ENCODE data around the gene PVALB. TPM values are rescaled to one million over a fixed set of nuclear protein-coding genes. Genes with fewer than 3 reads are reported as not detected.

PVALB gene
- polyA plus RNA-seq, 1 of the 3 experiments (the other 2 are of a cell fraction), result not detected

DNA sequence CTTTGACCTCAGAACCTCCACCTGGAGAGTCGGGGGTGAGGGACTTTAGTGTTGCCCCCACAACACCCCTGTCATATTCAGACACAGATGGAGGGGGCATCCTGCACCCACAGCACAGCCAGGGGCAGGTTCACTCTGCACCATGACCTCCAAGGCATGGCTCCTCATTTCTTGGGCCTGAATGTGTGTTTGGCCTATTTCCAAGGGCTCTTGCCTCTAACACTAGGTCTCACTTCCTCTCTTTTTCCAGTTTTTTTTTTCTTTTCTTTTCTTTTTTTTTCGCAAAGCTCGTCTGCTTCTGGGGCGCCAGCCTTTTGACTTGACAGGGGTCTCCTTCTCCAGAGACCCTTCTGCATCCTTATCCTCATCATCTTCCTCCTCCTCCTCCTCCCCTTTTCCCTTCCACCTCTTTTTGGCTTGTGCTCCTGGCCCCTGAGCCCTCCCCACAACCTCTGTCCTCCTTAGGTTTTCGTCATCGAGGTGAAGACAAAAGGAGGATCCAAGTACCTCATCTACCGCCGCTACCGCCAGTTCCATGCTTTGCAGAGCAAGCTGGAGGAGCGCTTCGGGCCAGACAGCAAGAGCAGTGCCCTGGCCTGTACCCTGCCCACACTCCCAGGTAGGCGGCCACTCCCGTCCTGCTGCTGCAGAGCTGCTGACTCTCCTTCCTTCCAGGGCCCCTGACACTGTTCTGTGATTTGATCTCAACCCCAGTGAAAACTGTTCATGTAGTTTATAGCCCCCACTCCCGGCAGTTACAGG lies 47.8 kb upstream of the PVALB start:
- Histone ChIP-seq H3K27ac (ENCODE audit: low read depth in 2 of 2, low read length in 1 of 2) (no peak overlapping the region), H3K4me1 (ENCODE audit: control insufficient read depth in 1 of 2, insufficient read depth in 2 of 2, low read depth in 1 of 2, low read length in 1 of 2) (no peaks in the 10 kb centered on the region), H3K4me3 (ENCODE audit: low read depth in 2 of 2, low read length in 1 of 2) (no peak overlapping the region), H3K9me3 (no peaks in the 10 kb centered on the region), H3K9me2 (no peaks in the 10 kb centered on the region), H3F3A (replicated peaks; ENCODE audit: insufficient read depth) (no peaks in the 10 kb centered on the region), H3K4me2 (no peak overlapping the region), H4K20me1 (ENCODE audit: insufficient read depth) (no peaks in the 10 kb centered on the region), H3K36me3 (replicated peaks in 1 of 2; ENCODE audit: control insufficient read depth in 1 of 2, insufficient read depth in 2 of 2, low read length in 1 of 2) (no peaks in the 10 kb centered on the region), H3K9ac (no peak overlapping the region), H3K79me2 (ENCODE audit: insufficient read depth) (no peaks in the 10 kb centered on the region), H2AFZ (ENCODE audit: low read depth) (no peak overlapping the region), H3K27me3 (ENCODE audit: insufficient read depth) (no peaks in the 10 kb centered on the region)
- ChIA-PET CTCF (interaction anchor here (1.3 to 8.6 kb wide), 3 partner anchors 8 to 113 kb away, joined by 4 to 109 read pairs (median 6); no protein-coding TSS in a partner anchor), POLR2A (no interaction called here)
- DNase-seq, result no peak
- TF ChIP-seq, protein P1, sequence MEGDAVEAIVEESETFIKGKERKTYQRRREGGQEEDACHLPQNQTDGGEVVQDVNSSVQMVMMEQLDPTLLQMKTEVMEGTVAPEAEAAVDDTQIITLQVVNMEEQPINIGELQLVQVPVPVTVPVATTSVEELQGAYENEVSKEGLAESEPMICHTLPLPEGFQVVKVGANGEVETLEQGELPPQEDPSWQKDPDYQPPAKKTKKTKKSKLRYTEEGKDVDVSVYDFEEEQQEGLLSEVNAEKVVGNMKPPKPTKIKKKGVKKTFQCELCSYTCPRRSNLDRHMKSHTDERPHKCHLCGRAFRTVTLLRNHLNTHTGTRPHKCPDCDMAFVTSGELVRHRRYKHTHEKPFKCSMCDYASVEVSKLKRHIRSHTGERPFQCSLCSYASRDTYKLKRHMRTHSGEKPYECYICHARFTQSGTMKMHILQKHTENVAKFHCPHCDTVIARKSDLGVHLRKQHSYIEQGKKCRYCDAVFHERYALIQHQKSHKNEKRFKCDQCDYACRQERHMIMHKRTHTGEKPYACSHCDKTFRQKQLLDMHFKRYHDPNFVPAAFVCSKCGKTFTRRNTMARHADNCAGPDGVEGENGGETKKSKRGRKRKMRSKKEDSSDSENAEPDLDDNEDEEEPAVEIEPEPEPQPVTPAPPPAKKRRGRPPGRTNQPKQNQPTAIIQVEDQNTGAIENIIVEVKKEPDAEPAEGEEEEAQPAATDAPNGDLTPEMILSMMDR (IDR thresholded peaks at IDR 0.05), result no peak
- TF ChIP-seq RXRA (IDR thresholded peaks at IDR 0.05; ENCODE audit: borderline replicate concordance, low read depth) (no peak), GABPA (IDR thresholded peaks at IDR 0.05; ENCODE audit: low read depth) (no peak), TCF12 (IDR thresholded peaks at IDR 0.05) (no peak), RFX5 (IDR thresholded peaks at IDR 0.05; ENCODE audit: low read length) (no peak), SMC3 (IDR thresholded peaks at IDR 0.05; ENCODE audit: low read depth, low read length) (no peak), RAD21 (IDR thresholded peaks at IDR 0.05; ENCODE audit: low read length) (no peak), ELF1 (IDR thresholded peaks at IDR 0.05) (no peak), JUND (IDR thresholded peaks at IDR 0.05) (no peak), MEF2A (IDR thresholded peaks at IDR 0.05; ENCODE audit: borderline replicate concordance, low read depth) (no peak), EZH2phosphoT487 (IDR thresholded peaks at IDR 0.05; ENCODE audit: borderline replicate concordance, low read depth) (no peak), MXI1 (IDR thresholded peaks at IDR 0.05; ENCODE audit: low read depth, low read length) (no peak), TAF1 (IDR thresholded peaks at IDR 0.05; ENCODE audit: borderline replicate concordance, low read depth, low read length) (no peak), YY1 (IDR thresholded peaks at IDR 0.05; ENCODE audit: low read depth) (no peak), SIN3A (IDR thresholded peaks at IDR 0.05; ENCODE audit: borderline replicate concordance, low read depth, low read length) (no peak)
- TF ChIP-seq, protein P2, sequence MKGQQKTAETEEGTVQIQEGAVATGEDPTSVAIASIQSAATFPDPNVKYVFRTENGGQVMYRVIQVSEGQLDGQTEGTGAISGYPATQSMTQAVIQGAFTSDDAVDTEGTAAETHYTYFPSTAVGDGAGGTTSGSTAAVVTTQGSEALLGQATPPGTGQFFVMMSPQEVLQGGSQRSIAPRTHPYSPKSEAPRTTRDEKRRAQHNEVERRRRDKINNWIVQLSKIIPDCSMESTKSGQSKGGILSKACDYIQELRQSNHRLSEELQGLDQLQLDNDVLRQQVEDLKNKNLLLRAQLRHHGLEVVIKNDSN (IDR thresholded peaks at IDR 0.05; ENCODE audit: borderline replicate concordance, low read depth), result no peak
- WGBS (ENCODE audit: low lambda C conversion rate), result 73% methylated on average over 12 of the region's 14 CpGs

DNA sequence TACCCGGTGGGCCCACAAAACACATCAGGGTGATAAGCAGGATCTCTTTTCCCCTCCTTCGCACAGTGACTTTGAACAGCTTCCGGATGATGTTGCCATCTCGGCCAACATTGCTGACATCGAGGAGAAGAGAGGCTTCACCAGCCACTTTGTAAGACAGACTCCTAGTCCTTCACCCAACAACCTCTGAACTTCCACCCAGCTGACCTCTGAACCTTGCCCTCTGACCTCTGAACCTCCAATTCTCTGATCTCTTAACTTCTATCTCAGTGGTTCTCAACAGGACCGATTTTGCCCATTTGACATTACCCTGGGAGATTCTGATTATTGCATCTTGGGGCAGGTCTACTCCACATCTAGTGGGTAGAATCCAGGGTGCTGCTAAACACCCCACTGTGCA lies 47.1 kb upstream of the PVALB start:
- WGBS (ENCODE audit: low lambda C conversion rate), result 45% methylated on average over 6 of the region's 6 CpGs
- Histone ChIP-seq H3K4me3 (ENCODE audit: low read depth in 2 of 2, low read length in 1 of 2) (no peak overlapping the region), H3F3A (replicated peaks; ENCODE audit: insufficient read depth) (no peaks in the 10 kb centered on the region), H3K27me3 (ENCODE audit: insufficient read depth) (no peaks in the 10 kb centered on the region), H2AFZ (ENCODE audit: low read depth) (no peak overlapping the region), H3K4me2 (no peak overlapping the region), H3K9me3 (no peaks in the 10 kb centered on the region), H3K9ac (no peak overlapping the region), H4K20me1 (ENCODE audit: insufficient read depth) (no peaks in the 10 kb centered on the region), H3K4me1 (ENCODE audit: control insufficient read depth in 1 of 2, insufficient read depth in 2 of 2, low read depth in 1 of 2, low read length in 1 of 2) (no peaks in the 10 kb centered on the region), H3K79me2 (ENCODE audit: insufficient read depth) (no peaks in the 10 kb centered on the region), H3K36me3 (replicated peaks in 1 of 2; ENCODE audit: control insufficient read depth in 1 of 2, insufficient read depth in 2 of 2, low read length in 1 of 2) (no peaks in the 10 kb centered on the region), H3K9me2 (no peaks in the 10 kb centered on the region), H3K27ac (ENCODE audit: low read depth in 2 of 2, low read length in 1 of 2) (no peak overlapping the region)
- POLR2A ChIA-PET, result no interaction called here
- no peak for DNase-seq
- CTCF ChIA-PET, result interaction anchor here (1.9 to 8.6 kb wide), 2 partner anchors 8 to 82 kb away, joined by 6 to 109 read pairs; no protein-coding TSS in a partner anchor
- TF ChIP-seq, protein P2 (IDR thresholded peaks at IDR 0.05; ENCODE audit: borderline replicate concordance, low read depth), result no peak
- TF ChIP-seq, protein P3, sequence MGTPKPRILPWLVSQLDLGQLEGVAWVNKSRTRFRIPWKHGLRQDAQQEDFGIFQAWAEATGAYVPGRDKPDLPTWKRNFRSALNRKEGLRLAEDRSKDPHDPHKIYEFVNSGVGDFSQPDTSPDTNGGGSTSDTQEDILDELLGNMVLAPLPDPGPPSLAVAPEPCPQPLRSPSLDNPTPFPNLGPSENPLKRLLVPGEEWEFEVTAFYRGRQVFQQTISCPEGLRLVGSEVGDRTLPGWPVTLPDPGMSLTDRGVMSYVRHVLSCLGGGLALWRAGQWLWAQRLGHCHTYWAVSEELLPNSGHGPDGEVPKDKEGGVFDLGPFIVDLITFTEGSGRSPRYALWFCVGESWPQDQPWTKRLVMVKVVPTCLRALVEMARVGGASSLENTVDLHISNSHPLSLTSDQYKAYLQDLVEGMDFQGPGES (IDR thresholded peaks at IDR 0.05; ENCODE audit: low read depth, low read length), result no peak
- TF ChIP-seq TAF1 (IDR thresholded peaks at IDR 0.05; ENCODE audit: borderline replicate concordance, low read depth, low read length) (no peak), FOSL2 (IDR thresholded peaks at IDR 0.05; ENCODE audit: borderline replicate concordance, low read depth) (no peak), RXRA (IDR thresholded peaks at IDR 0.05; ENCODE audit: borderline replicate concordance, low read depth) (no peak), TCF12 (IDR thresholded peaks at IDR 0.05) (no peak), ELF1 (IDR thresholded peaks at IDR 0.05) (no peak), MXI1 (IDR thresholded peaks at IDR 0.05; ENCODE audit: low read depth, low read length) (no peak), NFIC (IDR thresholded peaks at IDR 0.05; ENCODE audit: borderline replicate concordance) (no peak)
- TF ChIP-seq, protein P4, sequence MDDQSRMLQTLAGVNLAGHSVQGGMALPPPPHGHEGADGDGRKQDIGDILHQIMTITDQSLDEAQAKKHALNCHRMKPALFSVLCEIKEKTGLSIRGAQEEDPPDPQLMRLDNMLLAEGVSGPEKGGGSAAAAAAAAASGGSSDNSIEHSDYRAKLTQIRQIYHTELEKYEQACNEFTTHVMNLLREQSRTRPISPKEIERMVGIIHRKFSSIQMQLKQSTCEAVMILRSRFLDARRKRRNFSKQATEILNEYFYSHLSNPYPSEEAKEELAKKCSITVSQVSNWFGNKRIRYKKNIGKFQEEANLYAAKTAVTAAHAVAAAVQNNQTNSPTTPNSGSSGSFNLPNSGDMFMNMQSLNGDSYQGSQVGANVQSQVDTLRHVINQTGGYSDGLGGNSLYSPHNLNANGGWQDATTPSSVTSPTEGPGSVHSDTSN (IDR thresholded peaks at IDR 0.05), result no peak
- TF ChIP-seq, protein P5, sequence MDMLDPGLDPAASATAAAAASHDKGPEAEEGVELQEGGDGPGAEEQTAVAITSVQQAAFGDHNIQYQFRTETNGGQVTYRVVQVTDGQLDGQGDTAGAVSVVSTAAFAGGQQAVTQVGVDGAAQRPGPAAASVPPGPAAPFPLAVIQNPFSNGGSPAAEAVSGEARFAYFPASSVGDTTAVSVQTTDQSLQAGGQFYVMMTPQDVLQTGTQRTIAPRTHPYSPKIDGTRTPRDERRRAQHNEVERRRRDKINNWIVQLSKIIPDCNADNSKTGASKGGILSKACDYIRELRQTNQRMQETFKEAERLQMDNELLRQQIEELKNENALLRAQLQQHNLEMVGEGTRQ (IDR thresholded peaks at IDR 0.05; ENCODE audit: borderline replicate concordance, low read depth, low read length), result no peak

Measured in SK-N-SH (cell line).